SKM-1 (cell line): ENCODE measurements around the gene PTPRE.

Source experiments
- DNase-seq: peaks from one replicate; lab custom pipeline; 2025; ENCODE audit not compliant: unreplicated experiment; lab: John Stamatoyannopoulos, UW

The PTPRE gene

DNA sequence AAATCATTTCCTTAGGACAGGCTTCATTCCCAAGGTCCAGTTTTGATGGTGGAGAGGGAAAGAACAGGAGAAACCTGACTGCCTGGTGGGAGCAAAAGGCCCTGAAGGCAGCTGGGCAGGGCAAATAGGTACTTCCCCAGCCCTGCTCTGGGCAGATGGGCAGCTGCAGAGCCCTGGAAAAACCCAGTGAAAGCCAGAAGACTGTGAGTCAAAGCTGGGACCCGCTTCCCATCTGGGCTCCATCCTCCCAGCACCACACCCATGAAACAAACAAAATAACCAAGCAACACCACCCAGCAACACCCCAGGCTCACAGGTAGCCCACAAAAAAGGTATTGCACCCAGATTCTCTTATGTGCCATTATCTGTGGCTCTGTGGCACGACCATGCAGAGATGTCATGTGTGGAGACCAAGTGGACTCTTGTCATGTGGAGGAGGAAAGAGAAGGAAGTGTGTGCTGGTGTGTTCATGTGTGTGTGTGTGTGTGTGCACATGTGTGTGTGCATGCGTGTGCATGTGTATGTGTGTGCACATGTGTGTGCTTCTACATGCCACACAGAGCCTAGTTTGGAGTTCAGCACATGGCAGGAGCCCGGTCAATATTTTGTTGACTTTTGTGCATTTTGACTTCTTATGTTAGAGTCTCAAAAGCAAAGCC is 24.0 kb upstream of the PTPRE start:
- DNase-seq: no peak

DNA sequence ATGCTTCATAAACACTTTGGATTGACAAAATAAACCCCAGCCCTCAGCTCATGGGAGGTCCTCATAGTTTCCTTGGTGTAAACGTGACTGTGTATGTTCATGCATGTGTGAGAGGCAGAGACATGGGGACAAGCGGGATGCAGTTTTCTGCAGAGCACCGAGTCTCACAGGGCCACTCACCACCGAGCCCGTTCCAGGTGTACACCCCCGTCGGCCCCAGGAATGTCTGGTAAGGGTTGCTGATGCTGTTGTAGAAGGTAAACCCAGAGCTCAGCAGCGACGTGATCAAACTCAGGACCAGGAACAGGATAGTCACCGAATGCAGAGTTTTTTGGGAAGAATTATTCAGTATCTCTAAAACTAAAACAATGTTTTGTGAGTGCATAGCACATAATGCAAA is 23.4 kb upstream of the PTPRE start:
- no peak for DNase-seq

DNA sequence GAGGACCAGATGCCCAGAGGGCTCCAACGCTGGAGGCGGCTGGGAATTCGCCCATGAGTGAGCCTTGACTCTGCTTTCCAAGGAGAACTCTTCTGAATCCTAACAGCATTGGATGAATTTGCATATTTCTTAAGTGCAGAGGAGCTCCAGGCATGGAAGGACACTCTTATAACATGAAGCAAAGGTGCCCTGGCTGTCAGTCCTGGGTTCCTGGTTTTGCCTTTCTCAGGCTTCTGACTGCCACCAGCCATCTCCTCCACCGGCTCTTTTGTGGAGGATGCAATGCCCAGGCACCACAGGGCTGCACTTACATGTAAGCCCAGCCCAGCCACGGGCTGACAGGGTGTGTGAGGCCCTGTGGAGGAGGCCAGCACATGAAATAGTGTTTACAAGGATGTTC is 22.4 kb upstream of the PTPRE start:
- no peak for DNase-seq

- DNase-seq: no peak
These were observed 20.4 kb upstream of the PTPRE start for GRCh38 chr10:127886371-127887051.

DNA sequence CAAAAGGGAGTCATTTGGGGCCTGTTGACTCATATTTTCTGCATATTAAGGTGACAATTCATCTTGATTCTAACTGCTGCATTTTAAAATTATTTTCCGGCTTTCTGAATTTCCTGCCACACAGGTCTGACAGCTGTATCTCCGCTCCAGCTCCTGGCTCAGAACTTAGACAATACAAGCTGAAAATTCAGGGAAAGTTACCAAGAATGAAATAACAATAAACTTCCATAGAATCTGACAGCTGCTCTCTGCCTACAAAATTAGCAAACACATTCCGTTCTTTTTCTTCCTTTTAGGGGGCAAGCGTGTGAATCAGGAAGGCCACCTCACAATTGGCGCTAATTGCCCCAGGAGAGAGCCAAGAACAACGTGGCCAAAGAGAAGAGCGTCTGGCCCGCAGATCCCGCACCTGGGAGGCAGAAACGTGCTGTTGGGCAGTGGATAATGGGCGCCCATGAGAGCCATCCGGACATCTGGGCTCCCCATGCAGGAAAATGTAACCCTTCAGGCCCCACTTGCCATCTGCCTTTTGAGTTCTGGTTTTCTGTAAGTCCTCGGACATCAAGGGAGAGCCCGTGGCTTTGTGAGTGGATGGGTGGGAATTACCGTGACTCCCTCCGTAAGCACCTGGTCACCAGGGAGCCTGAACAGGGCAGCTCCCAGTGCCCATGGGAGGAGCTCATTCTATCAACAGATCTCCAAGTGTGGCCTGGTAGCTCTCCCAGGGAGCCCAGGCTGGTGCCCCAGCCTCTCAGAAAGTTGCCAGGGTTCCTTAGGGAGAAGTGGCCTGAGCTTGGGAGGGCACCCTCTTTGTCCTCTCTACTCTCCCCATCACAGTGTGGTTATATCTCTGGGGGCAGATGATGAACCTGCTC is 19.1 kb upstream of the PTPRE start:
- DNase-seq: no peak

GRCh38 chr10:127888521-127889312 is 18.2 kb upstream of the PTPRE start:
- DNase-seq: no peak

GRCh38 chr10:127889605-127890195 is 17.2 kb upstream of the PTPRE start:
- peak; percentile 24 for DNase-seq

DNA sequence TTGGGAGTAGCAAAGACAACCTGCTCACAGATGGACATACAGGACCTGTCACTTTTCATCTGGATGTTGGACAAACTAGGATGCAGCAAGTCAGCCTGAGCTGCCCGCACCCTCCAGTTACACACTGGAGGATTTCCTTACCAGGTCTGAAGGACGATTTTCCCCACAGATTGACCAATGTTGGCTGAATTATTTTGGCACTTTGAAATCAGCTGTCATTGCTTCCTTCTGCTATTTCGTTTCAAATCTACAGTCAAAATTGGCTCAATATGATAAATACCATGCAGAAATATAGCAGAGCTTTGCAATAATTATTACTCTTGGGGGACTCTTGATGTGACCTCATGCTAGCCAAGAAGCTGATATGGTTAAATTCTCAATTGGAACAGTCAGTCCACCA is 16.7 kb upstream of the PTPRE start:
- no peak for DNase-seq

- no peak for DNase-seq
These were observed 16.0 kb upstream of the PTPRE start for GRCh38 chr10:127890832-127891334.

- no peak for DNase-seq
These were observed 14.2 kb upstream of the PTPRE start, which contains the start of gene CLRN3 for GRCh38 chr10:127892743-127893142. Gene CLRN3 (minus strand): TSS chr10:127892941. CDS start chr10:127892784, 157 bp downstream.

DNA sequence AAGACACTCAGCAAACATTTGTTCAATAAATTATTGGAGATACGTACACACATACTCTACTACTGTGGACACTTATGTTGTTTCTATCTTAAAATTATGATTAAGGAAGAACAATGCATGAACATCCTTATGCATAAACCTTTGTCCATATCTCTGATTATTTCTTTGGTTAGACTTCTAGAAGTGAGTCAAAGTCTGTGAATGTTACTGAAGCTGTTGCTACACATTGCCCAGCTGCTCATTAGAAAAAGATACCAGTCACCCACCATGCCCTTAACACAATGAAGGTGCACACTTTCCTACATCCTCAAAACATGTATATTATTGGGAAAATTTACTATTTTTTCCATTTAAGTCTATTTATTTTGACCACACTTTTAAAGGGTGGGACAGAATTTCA is 12.8 kb upstream of the PTPRE start:
- no peak for DNase-seq

DNA sequence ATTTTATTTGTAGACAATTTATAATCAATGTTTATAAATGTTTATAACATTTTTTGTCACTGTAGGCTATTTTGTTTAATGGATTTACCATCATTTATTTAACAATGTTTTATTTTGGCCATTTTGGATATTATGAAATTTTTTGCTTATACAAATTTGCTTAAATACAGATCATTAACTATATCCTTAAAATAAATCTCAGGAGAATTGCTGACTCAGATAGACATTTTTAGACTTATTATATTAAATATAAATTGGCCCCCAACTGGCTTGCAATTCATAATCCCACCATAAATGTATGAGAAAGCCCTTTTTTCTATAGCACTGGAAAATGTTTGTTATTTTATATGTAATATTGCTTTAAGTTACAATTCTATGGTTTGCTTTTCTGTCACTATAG is 10.3 kb upstream of the PTPRE start:
- DNase-seq: no peak

- DNase-seq: no peak
These were observed 9.7 kb upstream of the PTPRE start for GRCh38 chr10:127897177-127897576.

DNA sequence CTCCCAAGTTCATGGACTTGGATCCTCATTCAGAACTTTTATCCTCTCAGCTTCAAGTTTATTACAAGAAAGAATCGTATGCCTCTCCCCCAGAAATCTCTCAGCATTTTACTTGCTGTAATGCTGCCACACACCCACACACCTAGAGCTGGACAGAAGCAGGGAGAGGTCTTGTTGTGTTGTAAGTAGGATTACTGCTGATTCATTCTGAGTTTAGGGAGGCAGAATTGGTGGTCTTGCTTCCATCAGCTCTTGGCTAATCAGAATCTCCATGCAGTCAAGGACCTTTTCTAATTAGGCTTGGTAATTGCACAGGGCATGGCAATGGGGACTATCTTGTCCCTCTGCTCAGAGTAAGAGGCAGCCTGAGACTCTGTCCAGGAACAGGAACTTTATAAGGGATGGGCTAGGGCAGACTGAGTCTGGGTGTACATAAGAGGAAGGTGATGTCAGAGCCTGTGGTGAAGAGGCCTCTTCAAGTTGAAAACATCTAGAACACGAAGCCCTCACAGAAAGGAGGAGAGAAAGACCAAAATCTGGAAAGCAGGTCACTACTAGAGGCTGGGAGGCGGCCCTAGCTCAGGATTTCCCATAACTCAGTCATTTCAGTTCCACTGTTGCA is 7.0 kb upstream of the PTPRE start:
- DNase-seq: peak; percentile 94

GRCh38 chr10:127903789-127904188 is 3.1 kb upstream of the PTPRE start:
- no peak for DNase-seq

GRCh38 chr10:127904311-127905000 is 2.4 kb upstream of the PTPRE start:
- no peak for DNase-seq

DNA sequence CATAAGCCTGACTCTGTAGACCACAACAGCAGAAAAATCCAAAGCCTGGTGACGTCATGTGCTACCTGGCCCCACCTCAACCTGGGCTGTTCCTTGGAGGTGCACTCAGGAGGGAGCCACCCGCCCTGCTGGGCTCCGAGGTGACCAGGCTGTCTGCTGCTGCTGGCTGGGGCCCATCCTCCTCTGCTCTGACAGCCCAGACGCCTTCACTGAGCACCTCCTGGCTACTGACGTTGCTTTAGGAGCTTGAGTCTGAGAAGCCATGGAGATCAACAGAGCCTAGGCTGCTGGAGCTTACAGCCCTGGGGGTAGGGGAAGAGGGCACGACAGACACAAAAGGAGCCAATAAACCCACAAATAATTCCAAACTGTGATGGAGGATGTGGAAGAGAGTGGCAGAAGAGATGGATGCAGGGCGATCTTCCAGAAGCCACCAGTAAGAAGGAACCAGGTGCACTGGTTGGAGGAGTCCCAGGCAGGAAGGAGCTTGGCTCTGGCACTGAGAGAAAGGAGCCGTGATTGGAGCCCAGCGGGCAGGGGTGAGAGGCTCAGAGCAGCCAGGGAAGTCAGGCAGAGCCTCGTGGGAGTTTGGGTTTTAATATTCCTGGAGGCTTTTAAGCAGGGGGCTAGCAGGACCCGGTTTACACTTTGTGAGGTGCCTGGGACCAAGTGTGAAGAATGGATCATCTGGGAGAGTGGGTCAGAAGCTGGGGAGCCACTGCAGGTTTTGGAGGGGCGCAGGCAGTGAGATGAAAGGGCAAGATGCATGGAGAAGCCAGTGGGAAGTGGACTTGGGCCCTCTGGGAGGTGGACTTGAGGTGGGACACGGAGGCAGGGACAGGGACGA is 1.7 kb upstream of the PTPRE start:
- no peak for DNase-seq

DNA sequence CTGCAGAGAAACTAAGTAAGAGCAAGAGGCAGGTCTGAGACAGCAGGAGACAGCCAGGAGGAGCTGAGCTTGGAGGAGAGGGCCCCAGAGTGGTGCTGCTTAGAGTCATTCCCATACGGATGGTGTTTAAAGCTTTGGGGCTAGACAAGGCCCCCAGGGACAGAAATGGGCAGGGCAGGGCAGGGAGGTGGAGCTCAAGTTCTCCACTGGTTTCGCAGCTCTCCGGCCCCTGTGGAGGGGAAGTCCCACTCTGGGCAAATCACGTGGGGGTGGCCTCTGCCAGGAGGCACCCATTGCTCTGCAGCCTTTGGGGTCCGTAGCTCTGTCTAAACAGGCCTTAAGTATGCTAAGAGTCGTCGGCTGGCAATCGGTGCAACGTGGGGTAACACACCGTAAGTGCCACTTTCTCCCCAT is 1.0 kb upstream of the PTPRE start:
- no peak for DNase-seq
